Measurements from ENCODE around the gene FGF22.

Gene FGF22

GRCh38 chr19:644363-644762 lies 4.7 kb downstream of the FGF22 start:
- no peak for DNase-seq (ENCODE audit: low spot score)

GRCh38 chr19:644789-645188 lies 5.1 kb downstream of the FGF22 start:
- no peak for DNase-seq (ENCODE audit: low spot score)

DNA sequence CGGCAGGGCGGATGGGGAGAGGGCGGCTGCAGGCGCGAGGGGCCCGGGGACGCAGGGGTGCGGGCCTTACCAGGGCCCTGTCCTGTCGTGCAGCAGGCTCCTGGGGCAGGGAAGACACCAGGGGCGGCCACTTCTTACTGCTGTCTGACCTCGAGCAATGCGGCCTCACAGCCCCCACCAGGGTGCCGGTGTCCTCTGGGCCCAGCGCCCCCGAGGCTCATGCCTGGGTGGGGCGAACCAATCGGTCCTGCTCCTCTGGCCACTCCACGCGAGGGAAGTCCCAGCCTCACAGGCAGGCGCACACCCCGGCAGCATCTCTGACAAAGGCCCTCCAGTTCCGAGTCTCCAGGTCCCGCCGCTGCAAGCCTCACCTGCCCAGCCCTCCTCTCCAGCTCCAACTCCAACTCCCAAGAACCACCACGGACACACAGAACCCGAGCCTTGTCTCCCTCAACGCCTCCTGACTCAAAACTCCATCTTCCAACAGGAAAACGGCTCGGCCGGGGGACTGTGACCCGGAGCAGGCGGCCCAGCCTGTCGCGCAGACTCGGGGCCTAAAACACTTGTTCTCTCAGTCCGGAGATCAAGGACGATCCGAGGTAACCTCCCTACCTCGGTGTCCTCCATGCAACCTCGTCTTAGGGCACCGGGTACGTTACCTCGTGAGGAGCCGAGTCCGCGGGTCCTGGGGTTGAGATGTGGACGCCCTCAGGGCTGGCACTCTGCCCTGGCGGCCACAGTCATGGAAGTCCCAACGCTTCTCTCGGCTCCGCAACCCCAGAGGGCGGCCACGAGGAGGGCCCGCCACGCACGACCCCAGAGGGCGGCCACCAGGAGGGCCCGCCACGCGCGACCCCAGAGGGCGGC lies 6.5 kb downstream of the FGF22 start:
- no peak for DNase-seq (ENCODE audit: low spot score)

DNA sequence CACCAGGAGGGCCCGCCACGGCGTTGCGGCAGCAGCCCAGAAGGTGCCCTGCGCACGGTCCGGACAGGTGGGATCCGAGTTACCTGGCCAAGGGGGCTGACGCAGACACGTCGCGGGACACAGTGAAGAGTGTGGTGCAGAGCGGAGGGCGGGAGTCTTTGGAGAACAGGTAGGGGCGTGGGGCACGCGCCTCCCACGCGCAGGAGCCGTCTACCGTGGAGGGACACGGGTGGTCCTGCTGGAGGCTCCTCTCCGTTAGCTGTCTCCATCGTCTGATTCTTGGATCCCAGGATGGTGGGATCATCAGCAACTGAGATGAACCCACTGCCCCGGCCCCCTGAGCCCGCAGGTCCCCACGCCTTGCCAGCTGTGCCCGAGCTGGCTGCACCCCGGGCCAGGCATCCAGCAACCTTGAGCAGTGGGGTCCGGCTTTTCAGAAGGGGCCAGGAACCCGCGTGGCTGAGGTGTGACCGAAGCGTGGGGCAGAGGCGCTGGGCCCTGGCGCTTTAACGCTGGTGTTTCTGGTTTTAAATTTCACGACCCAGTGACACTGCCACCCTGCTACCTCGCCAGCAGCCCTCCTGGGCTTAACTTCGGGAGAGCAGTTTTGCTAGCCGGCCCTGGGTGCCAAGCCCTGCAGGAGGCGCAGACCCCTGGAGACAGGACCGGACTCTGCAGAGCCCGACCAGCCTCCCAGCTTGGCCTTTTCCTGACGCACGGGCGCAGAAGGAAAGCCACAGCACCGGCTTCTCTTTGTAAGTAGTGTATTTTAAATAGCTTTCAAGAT lies 7.3 kb downstream of the FGF22 start:
- DNase-seq (ENCODE audit: low spot score), result no peak

DNA sequence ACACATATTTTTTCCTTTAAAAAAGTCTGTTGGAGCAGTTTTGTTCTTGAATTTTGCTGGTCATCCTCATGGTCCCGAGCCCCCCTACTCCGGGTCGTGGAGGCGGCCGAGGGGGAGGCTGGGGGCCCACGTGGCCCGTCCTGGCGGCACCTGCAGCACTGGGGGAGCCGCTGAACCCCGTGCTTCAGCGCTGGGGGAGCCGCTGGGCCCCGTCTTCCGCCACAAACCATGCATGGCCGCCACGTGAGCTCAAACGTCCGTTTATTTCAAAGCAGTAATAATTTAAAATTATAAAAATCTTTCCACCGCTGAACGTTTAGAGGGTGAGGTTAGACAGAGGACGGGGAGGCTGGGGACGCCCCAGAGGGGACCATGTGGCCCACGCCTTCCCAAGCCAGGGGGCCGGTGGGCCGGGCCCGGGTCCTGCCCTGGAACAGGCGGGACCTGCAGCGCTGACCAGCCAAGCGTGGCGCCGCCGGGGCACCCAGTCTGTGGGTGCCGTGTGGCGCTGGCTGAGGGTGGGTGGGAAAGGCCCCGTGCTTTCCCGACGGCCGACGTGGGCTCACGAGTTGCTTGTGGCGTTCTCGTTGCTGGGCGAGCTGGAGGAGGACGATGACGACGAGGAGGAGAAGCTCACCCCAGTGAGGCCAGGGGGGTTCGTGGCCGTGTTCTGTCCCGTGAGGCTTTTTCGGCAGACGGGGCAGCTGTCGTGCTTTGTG lies 8.0 kb downstream of the FGF22 start:
- DNase-seq (ENCODE audit: low spot score), result no peak

GRCh38 chr19:648305-648704 lies 8.6 kb downstream of the FGF22 start:
- no peak for DNase-seq (ENCODE audit: low spot score)

DNA sequence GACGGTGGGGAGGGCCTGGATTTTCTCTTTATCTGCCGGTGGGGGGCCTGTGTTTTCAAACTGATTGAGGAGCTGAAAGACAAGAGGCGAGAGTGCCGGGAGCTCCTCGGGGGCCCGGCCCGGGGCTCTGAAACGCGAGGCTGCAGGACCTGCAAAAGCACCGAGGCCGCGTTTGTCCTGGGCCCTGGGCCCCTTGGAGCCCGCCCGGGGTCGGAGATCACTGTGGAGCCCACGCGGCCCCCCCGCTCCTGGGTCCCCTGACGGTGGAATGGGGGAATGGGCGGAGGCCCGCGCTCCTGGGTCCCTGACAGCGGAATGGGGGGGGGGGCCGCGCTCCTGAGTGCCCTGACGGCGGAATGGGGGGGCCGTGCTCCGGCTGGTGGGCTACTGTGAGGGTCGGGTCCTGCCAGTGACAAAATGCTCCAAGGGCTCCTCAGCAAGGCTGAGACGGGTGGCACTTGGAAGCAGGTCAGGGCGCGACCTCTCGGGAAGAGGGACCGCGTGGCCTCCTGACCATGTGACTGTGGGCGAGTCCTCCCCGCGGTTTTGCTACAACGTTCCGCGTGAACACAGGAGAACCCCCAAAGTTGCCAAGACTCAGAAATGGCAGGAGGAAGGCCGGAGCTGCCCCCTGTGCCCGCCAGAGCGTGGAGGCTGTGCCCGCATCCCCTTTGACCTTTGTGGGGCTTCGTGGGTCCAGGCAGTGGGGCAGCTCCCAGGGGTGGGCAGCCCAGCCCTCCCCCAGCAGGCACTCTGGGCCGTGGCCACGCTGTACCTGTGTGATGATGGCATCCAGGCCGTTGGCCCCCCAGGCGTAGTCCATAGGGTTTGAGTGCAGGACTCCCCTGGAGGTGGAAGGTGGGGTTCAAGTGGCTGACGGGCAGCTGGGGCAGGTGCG lies 9.5 kb downstream of the FGF22 start:
- DNase-seq (ENCODE audit: low spot score), result no peak

DNA sequence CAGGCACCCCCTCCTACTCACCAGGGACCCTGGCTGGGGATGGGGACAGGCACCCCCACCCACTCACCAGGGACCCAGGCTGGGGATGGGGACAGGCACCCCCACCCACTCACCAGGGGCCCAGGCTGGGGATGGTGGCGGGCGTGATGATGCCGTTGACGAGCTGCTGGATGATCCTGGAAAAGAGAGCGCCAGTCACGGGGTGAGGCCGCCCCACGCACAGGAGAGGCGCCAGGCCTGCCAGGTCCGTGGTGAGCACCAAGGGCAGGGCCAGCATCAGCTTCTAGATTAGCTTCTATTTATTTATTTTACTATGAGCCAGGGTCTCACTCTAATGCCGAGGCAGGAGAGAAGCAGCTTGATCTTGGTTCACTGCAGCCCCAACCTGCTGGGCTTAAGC lies 10.4 kb downstream of the FGF22 start:
- no peak for DNase-seq (ENCODE audit: low spot score)

- DNase-seq (ENCODE audit: low spot score), result no peak
These were observed 11.6 kb downstream of the FGF22 start for GRCh38 chr19:651114-651818.

GRCh38 chr19:651991-652390 lies 12.3 kb downstream of the FGF22 start:
- no peak for DNase-seq (ENCODE audit: low spot score)

DNA sequence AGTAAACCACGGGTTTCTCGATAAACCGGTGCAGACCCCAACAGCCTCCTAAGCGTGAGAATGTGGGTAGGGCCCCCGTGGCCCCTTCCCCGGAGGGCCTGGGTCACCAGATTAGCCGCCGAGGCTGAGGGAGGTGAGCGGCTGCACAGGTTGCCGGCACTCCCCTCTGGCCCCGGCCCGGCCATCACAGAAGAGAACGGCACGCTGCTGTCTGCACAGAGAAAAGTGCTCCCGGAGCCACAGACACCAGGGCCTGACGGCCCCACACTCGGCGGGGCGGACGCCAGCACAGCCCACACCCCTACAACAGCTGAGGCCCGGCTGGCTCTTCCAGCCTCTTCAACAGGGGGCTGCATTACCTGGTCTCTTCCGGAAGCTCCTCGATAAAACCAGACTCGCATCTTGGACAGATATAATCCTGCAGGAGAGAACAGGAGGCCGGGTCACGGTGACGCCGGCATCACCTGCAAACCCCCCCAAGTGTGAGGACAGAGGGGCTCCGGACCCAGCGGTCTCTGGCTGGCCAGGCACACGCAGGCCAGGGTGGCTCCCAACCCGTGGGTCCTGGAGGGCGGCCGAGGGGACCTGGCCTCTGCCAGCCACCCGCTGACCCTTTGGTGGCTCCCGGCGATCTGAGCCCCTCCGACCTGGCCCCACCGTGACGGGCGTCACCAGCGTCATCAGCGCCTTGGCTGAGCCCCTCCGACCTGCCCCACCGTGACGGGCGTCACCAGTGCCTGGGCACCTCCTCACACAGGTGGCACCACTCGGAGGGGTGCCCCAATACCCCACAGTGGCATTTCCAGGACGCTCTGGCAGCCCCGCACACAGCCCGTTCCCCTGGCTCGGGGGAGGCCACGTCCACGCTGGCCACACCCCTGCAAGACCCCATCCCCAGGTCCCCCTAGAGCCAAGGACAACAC lies 13.0 kb downstream of the FGF22 start:
- no peak for DNase-seq (ENCODE audit: low spot score)

DNA sequence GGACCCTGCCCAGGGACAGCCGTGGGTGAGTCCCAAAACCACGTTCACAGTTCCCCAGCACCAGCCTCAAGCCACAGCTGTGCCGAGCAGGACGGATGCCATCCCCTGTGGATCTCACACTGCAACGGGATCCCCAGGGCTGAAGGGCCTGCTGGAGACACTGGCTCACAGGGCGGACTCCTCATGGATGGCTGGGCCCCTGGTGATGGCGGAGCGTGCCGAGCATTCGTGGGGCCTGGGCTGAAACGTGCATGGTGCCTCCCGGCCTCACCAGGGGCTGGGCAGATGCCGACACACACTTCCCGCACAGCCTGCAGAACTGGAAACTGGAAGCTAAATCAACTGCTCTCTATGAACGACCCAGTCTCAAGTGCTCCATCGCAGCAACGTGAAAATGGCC lies 13.7 kb downstream of the FGF22 start:
- DNase-seq (ENCODE audit: low spot score), result no peak

GRCh38 chr19:655691-656090 lies 16.0 kb downstream of the FGF22 start:
- no peak for DNase-seq (ENCODE audit: low spot score)

- DNase-seq (ENCODE audit: low spot score), result no peak
These were observed 17.3 kb downstream of the FGF22 start for GRCh38 chr19:656751-657559.

- no peak for DNase-seq (ENCODE audit: low spot score)
These were observed 17.9 kb downstream of the FGF22 start for GRCh38 chr19:657611-658010.

DNA sequence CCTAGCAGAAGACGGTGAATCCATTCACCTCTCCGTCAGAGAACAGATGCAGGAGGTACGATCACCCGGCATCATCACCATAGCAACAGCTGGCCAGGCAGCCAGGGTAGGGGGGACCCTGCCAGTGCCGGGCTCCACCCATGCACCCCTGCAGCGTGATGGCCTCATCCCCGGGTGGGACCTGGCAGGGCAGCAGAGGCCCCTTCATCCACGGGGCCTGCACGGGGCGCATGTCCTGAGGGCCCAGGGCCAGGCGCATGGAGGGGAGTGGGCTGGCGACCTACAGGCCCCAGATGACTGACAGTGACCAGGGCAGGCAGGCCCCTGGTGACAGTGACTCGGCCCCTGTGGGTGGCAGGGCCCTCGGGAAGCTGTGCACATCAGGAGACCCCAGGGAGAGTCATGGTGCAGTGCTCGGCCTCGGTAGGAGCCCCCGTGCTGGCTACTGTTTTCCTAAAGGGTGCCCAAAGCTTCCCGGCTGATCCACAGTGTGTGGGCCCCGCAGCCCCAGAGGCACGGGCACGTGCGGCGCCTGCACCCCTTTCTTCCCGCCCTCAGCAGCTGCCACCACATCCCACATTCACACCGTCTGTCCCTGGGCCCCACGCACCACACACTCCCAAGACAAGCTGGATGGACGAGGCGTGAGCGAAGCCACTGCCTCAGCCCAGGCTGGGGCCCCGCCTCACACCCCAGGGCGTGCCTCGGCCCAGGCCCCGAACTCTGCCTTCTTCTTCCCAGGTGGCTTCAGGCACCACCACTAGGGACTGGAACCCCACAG lies 18.6 kb downstream of the FGF22 start:
- no peak for DNase-seq (ENCODE audit: low spot score)

DNA sequence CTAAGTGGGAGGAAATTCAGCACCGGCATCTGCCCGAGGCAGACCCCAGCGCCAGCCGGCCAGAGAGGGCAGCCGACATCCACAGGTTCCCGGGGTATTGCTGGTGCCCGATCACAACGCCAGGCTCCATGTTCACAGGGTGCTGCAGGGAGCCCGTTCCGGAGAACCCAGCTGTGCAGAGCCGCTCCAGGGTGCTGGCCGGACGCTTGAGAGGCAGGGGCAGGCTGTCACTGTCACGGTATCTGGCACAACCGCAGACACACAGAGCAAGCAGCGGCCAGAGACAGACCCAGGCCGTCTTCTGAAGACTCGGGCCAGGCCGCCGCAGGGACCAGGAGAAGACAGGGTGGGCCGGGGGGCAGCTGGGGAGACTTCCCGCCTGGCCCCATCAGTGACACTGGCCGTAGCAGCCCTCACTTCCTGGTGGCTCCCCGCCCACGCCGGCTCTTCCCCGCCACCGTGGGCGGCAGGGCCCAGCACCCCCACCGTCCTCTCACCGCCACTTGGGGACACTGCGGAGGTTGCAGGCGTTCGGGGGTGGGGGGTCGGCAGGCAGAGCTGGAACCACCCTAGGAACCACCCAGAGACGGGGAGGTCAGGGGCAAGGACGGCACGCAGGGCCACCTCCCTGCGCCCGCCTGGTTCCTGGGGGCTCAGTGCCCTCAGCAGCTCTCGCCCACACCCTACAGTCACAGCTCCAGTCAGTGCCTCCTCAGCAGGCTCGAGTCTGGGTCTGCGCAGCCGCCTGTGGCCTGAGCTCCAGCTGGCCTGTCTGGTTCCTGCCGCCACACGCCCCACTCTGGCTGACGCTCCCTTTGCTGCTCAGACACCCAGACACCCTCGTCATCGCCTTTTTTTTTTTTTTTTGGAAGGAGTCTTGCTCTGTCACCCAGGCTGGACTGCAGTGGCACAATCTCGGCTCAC lies 19.5 kb downstream of the FGF22 start:
- peak; percentile 92 for DNase-seq (ENCODE audit: low spot score)

Data from hepatic stellate cell (primary cell).